ENCODE measurements around the gene GP9.

DNA sequence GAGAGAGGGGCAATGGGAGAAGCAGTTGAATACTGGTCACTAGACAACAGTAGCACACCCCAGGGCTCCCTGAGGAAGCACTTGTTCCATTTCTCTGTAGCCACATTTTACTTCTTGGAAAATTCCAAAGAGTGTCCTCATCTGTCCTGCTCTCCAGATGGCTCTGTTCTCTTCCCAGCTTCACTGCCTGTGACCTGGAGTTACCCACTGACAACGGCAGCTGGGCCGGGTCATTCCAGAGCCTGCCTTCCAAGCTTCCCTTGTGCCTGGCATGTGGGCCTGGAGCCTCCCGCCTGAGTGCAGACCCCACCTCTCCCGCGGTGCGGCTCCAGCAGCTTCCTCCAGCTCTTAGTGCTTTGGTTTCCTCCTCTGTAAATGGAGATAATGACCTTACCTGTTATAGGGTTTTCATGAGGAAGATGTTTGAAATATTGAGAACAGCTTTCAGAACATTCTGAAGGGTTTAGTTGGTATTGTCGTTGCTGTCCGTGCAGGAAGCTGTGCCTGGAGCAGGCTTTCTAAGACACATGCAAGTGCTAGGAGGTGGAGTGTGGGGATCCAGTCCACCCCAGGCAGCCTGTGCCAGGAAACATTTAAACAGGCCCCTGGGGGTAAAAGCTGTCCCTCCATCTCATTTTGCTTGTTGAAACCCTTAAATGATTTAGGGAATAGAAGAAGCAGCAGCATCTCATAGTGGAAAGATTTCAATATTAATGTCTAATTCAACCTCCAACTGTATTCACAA is 34.7 kb upstream of the GP9 start:
- TF ChIP-seq CTCF (IDR thresholded peaks at IDR 0.05) (no peak), POLR2A (IDR thresholded peaks at IDR 0.05) (no peak), POLR2AphosphoS5 (IDR thresholded peaks at IDR 0.05) (no peak), EP300 (IDR thresholded peaks at IDR 0.05) (no peak)

Data from suprapubic skin (tissue), 4 donors.